Right cardiac atrium (tissue), 5 donors: ENCODE data around the gene SETD9. TPM values are rescaled to one million over a fixed set of nuclear protein-coding genes. Genes with fewer than 3 reads are reported as not detected.

Experiments used
- ATAC-seq, 2 donors: fragments of 200-7000 bp; cut with Tn5 transposase; one replicate each; pipeline versions ENCODE4 v1.8.0 to v1.9.1; 2020; ENCODE audit warnings: moderate library complexity in 2 of 2, mild to moderate bottlenecking in 1 of 2
- DNase-seq, 3 donors: peaks; one replicate each; pipeline ENCODE4 v3.0.0-alpha.2; 2020
- H3K27ac ChIP-seq: one replicate; pipeline ENCODE4 v1.5.1; 2013; ENCODE audit warnings: mild to moderate bottlenecking, low read length, control low read depth, moderate library complexity
- H3K27me3 ChIP-seq: one replicate; pipeline ENCODE4 v1.6.1; 2013; ENCODE audit not compliant: control insufficient read depth, insufficient read depth
- H3K4me1 ChIP-seq: one replicate; pipeline ENCODE4 v1.6.1; 2013; ENCODE audit warnings: low read length; ENCODE audit not compliant: control insufficient read depth, insufficient read depth
- H3K4me3 ChIP-seq: one replicate; pipeline ENCODE4 v1.5.1; 2013; ENCODE audit warnings: low read length, control low read depth
- H3K9me3 ChIP-seq: one replicate; pipeline ENCODE4 v1.6.1; 2013; ENCODE audit warnings: low read length; ENCODE audit not compliant: control insufficient read depth
- WGBS: extraction: QIAGEN DNeasy Blood & Tissue Kit; methylation state at CpG from one replicate; pipeline ENCODE4 v1.1.7; 2013; 5-methylcytosine and 5-hydroxymethylcytosine counted together
- intact Hi-C, 4 donors: fragments of 100-400 bp; cut with DNase I; formaldehyde crosslinking; loops; one replicate each; pipeline versions ENCODE4 v1.11.0 to v1.14.0; 2022 to 2023
- polyA plus RNA-seq: library from polyadenylated mRNA; stranded (reverse); fragments of 200-250 nt; gene quantifications from one replicate; pipeline ENCODE4 v1.2.3, GENCODE V29; 2013
- total RNA-seq, 4 donors: library from RNA; stranded (reverse); fragmentation: NEBNext Ultra II Directional; extraction: Animal tissue kit (Norgen Biotek cat#: 25700); gene quantifications; one replicate each; pipeline ENCODE4 v1.2.1, GENCODE V29; 2021
- donor health status: healthy with polysubstance abuse.
- donor health status: DM: no; HTN: yes; CAD: no.
- donor health status: DM: no; HTN: no; CAD: no.
- donor health status: DM: no; HTN: yes; CAD: no; lungs with severe emphysema.
- donor health status: DM: yes; HTN: yes; CAD: no.

Gene SETD9
- total and polyA plus RNA-seq, 5 donors: 8.3 to 17.0 (median 13.0) TPM

GRCh38 chr5:56938858-56939257, 29.5 kb downstream of the SETD9 start:
- intact Hi-C loops: no loop called here
- H3K27ac ChIP-seq: no peak overlapping the region

GRCh38 chr5:56941981-56942380, 32.6 kb downstream of the SETD9 start:
- no peak overlapping the region for H3K27ac ChIP-seq
- H3K4me3 ChIP-seq: no peak overlapping the region
- no peaks in the 10 kb centered on the region for H3K4me1 ChIP-seq
- H3K27me3 ChIP-seq: no peaks in the 10 kb centered on the region
- 35% methylated on average over 1 of the region's 1 CpG for WGBS
- no peak for DNase-seq
- intact Hi-C loops: no loop called here
- no peaks in the 10 kb centered on the region for H3K9me3 ChIP-seq
- no peak for ATAC-seq

More at GRCh38 chr5:56938858-56939257, 29.5 kb downstream of the SETD9 start:
- Histone ChIP-seq H3K4me1 (no peaks in the 10 kb centered on the region), H3K4me3 (no peak overlapping the region), H3K27me3 (no peaks in the 10 kb centered on the region), H3K9me3 (no peaks in the 10 kb centered on the region)
- 80% methylated on average over 1 of the region's 1 CpG for WGBS
- ATAC-seq (no peak), DNase-seq (no peak)

- intact Hi-C loops: no loop called here
- no peak overlapping the region for H3K27ac ChIP-seq
- DNase-seq: no peak
- no peak for ATAC-seq
- H3K4me3 ChIP-seq: no peak overlapping the region
- no peaks in the 10 kb centered on the region for H3K27me3 ChIP-seq
- H3K9me3 ChIP-seq: no peaks in the 10 kb centered on the region
- H3K4me1 ChIP-seq: no peaks in the 10 kb centered on the region
These were observed 37.7 kb downstream of the SETD9 start for GRCh38 chr5:56947052-56947451.

- peak overlapping the region; percentile 37 for H3K27ac ChIP-seq
- intact Hi-C loops: no loop called here
- H3K4me3 ChIP-seq: peak overlapping the region; percentile 96
- ATAC-seq (peak; percentile 86 to 88), DNase-seq (peak; percentile 80 to 91 (median 90))
- H3K4me1 ChIP-seq: no peaks in the 10 kb centered on the region
- WGBS: under 1% methylated on average over 33 of the region's 33 CpGs
- H3K27me3 ChIP-seq: no peaks in the 10 kb centered on the region
- no peaks in the 10 kb centered on the region for H3K9me3 ChIP-seq
These were observed 41.3 kb downstream of the SETD9 start for GRCh38 chr5:56950626-56951125.

DNA sequence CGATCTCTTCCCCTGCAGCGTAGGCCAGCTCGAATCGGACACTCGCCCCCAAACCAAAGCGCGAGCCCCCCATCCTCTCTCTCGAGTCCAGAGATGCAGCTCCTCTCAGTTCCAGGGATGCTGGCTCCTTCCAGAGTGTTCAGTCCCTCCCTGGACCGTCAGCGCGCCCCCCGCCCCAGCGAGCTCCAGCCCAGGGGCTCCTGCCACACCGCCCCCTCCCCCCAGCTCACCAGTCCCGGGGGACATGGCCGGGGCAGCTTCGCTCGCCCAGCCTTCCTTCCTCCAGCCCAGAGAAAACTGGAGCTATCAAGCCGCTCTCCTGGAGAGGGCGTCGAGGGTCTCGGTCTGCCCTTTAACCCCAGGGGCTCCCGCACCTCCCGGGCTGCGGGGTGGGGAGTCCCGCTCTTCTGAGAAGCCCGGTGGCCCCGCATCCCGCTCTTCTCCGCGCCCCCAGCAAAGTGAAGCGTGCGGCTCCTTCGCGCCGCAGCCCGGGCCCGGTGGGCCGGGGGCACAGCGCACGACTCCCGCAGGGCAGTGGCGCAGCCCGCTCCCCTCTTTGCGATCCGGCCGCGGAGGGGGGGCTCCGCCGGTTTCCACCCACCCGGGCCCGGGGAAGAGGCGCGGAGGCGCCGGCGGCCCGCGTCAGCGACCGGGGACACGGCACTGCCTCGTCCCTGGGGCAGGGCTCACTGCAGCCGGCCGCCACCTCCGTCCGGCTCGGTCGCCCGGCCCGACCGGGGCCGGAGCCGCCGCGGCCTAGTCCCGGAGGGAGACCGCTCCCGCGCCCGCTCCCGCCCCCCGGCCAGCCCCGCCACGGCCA, 41.9 kb downstream of the SETD9 start:
- Histone ChIP-seq H3K4me3 (peak overlapping the region; percentile 96), H3K27ac (peak overlapping the region; percentile 57), H3K27me3 (no peaks in the 10 kb centered on the region), H3K4me1 (no peaks in the 10 kb centered on the region), H3K9me3 (no peaks in the 10 kb centered on the region)
- under 1% methylated on average over 85 of the region's 85 CpGs for WGBS
- DNase-seq: peak; percentile 31 to 76 (median 71)
- ATAC-seq: peak; percentile 47 to 62
- intact Hi-C loops: no loop called here

- DNase-seq (peak; percentile 85 to 92 (median 91)), ATAC-seq (peak; percentile 96 to 97)
- peak within 1 kb of the TSS; percentile 78 for H3K27ac ChIP-seq
- peak within 1 kb of the TSS; percentile 96 for H3K4me3 ChIP-seq
- intact Hi-C loops: no loop called here
- no peaks in the 10 kb centered on the region for H3K9me3 ChIP-seq
- no peaks in the 10 kb centered on the region for H3K27me3 ChIP-seq
- WGBS: under 1% methylated on average over 89 of the region's 89 CpGs
- no peaks in the 10 kb centered on the region for H3K4me1 ChIP-seq
These were observed 42.7 kb downstream of the SETD9 start, which contains the start of gene MIER3 for GRCh38 chr5:56951946-56952691. Gene MIER3, minus strand, starts transcription at chr5:56952123. Its CDS starts 21 bp downstream, at chr5:56952102.

- ATAC-seq (no peak), DNase-seq (no peak)
- H3K27ac ChIP-seq: no peak overlapping the region
- no peaks in the 10 kb centered on the region for H3K4me1 ChIP-seq
- H3K27me3 ChIP-seq: no peaks in the 10 kb centered on the region
- WGBS: 92% methylated on average over 1 of the region's 1 CpG
- no peak overlapping the region for H3K4me3 ChIP-seq
- no peaks in the 10 kb centered on the region for H3K9me3 ChIP-seq
- intact Hi-C loops: no loop called here
These were observed 44.9 kb downstream of the SETD9 start for GRCh38 chr5:56954262-56954661.

DNA sequence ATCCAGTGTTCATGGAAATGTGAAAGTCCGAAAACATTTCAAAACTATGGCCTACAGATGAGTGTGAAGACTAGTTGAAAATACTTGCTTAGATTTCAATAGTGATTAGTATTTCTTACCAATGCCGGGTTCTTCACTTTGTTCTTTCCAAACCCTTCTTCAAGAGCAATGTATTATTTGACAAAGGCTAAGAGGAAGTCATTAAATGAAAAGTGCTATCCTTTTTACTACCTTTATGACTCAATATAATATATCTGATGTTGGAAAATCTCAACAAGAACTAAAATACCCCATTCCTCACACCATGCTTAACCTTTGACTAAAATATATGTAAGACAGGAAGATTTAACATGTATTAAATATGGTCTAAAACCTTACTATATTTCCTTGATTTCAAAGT, 49.2 kb downstream of the SETD9 start:
- Histone ChIP-seq H3K4me1 (no peaks in the 10 kb centered on the region), H3K4me3 (no peak overlapping the region), H3K27me3 (no peaks in the 10 kb centered on the region), H3K9me3 (no peaks in the 10 kb centered on the region), H3K27ac (no peak overlapping the region)
- intact Hi-C loops: no loop called here
- WGBS: 89% methylated on average over 2 of the region's 2 CpGs
- no peak for DNase-seq
- ATAC-seq: no peak

DNA sequence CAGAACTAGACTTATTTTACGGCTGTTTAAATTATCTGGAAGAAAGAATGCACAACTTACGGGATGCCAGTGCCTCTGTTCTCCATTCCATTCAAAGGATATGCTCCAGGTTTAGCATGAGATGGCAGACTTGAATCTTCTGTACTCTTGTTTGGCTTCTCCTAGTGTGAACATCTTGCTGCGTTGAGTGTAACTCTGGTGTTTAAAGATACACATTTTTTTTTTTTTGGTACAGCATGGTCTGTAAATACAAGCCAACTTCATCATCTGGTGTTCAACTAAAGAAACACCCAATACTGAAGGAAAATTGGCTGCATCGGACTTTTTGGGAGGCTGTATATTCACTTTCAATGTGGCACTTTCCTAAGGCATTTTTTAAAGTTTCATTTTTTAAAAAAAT, 49.9 kb downstream of the SETD9 start:
- H3K4me3 ChIP-seq: no peak overlapping the region
- H3K9me3 ChIP-seq: no peaks in the 10 kb centered on the region
- no peaks in the 10 kb centered on the region for H3K4me1 ChIP-seq
- ATAC-seq: no peak
- no peak for DNase-seq
- 74% methylated on average over 4 of the region's 4 CpGs for WGBS
- H3K27ac ChIP-seq: no peak overlapping the region
- intact Hi-C loops: no loop called here
- H3K27me3 ChIP-seq: no peaks in the 10 kb centered on the region

DNA sequence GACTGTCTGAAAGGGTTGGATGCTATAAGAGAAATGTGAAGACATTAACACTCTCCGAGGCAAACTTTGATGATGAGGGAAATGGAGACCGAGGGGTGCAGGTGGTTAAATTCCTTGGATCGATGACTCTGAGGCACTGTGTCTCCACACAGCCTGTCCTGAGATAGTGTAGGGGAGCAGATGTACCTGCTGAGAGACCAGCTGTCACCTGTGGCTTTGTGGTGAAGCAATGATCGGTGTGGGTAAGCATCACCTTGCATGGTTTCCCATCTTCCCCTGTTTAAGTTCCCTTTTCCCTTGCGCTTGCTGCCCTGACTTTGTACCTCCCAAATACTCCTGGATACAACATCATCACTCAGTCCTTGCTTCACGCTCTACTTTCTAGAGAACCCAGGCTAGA, 52.4 kb downstream of the SETD9 start:
- no peaks in the 10 kb centered on the region for H3K27me3 ChIP-seq
- 89% methylated on average over 6 of the region's 6 CpGs for WGBS
- DNase-seq (no peak), ATAC-seq (no peak)
- intact Hi-C loops: no loop called here
- H3K27ac ChIP-seq: no peak overlapping the region
- H3K9me3 ChIP-seq: no peaks in the 10 kb centered on the region
- H3K4me3 ChIP-seq: no peak overlapping the region
- H3K4me1 ChIP-seq: no peaks in the 10 kb centered on the region

- no peaks in the 10 kb centered on the region for H3K27me3 ChIP-seq
- DNase-seq: no peak
These were observed 52.9 kb downstream of the SETD9 start for GRCh38 chr5:56962286-56962685.

More at GRCh38 chr5:56962286-56962685, 52.9 kb downstream of the SETD9 start:
- WGBS: 22% methylated on average over 2 of the region's 2 CpGs
- H3K27ac ChIP-seq: no peak overlapping the region
- intact Hi-C loops: no loop called here
- no peaks in the 10 kb centered on the region for H3K9me3 ChIP-seq
- ATAC-seq: peak; percentile 29 to 66
- no peak overlapping the region for H3K4me3 ChIP-seq
- no peaks in the 10 kb centered on the region for H3K4me1 ChIP-seq
